Measurements from ENCODE around the gene KIRREL2. TPM values are rescaled to one million over a fixed set of nuclear protein-coding genes. Genes with fewer than 3 reads are reported as not detected.

KIRREL2 gene
- total RNA-seq, 1 experiment from 2014 or later = 3.1 TPM

DNA sequence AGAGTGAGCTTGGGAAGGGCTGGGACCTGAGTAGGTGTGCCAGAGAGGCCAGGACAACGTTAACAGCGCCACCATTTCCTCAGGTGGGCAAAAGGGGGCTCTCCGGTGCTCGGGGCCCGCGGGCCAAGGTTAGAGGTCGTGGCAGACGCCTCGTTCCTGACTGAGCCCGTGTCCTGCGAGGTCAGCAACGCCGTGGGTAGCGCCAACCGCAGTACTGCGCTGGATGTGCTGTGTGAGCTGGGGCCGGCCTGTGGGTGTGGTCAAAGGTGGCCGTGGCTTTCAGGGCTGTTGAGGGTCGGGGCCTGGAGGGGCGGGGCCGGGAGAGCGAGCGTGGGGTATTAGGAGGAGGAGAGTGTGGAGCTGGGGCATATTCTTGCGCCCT, 3.7 kb downstream of the KIRREL2 start:
- Mint-ChIP-seq H3K36me3 (ENCODE audit: insufficient read depth in 1 of 3, low read depth in 3 of 3) (peaks cover 0 to 3% (median 0%) of the 10 kb centered on the region in 3 experiments; a peak in 2 of 7 replicates), H3K9me3 (no peaks in the 10 kb centered on the region; a peak in 1 of 5 replicates), H3K4me1 (peaks cover 13 to 17% of the 10 kb centered on the region in 2 experiments), H3K27me3 (ENCODE audit: low read depth) (peaks cover 86% of the 10 kb centered on the region), H3K27ac (no peak overlapping the region), H3K4me3 (peak overlapping the region; percentile 62 to 81)
- Histone ChIP-seq H3K9me3 (ENCODE audit: control insufficient read depth, low read depth, low read length) (no peaks in the 10 kb centered on the region), H2BK5ac (ENCODE audit: insufficient read length, low read length) (no peak overlapping the region), H2BK15ac (ENCODE audit: low read depth, low read length) (no peak overlapping the region), H4K5ac (ENCODE audit: insufficient read length, low read depth, low read length) (no peak overlapping the region), H3K4me1 (ENCODE audit: insufficient read depth, low read length) (no peaks in the 10 kb centered on the region; the same call in 1 of the 2 replicates), H3K4me2 (ENCODE audit: insufficient read depth, insufficient read length, low read length) (peak overlapping the region; percentile 71), H3K27me3 (ENCODE audit: insufficient read depth, low read length) (peaks cover 4% of the 10 kb centered on the region; the same call in 1 of the 2 replicates), H3K56ac (ENCODE audit: insufficient read length, low read depth, low read length) (no peak overlapping the region), H4K20me1 (ENCODE audit: control insufficient read depth, insufficient read depth, insufficient read length) (peaks cover 3% of the 10 kb centered on the region), H3K4ac (ENCODE audit: low read depth, low read length) (no peak overlapping the region), H3K79me2 (ENCODE audit: insufficient read depth, low read length) (no peaks in the 10 kb centered on the region), H4K91ac (ENCODE audit: insufficient read length, low read depth, low read length) (no peak overlapping the region), H3K23ac (ENCODE audit: insufficient read length, low read depth, low read length) (no peak overlapping the region), H2BK12ac (ENCODE audit: insufficient read length, low read depth, low read length) (no peak overlapping the region), H4K8ac (replicated peaks; ENCODE audit: insufficient read length, low read depth, low read length) (no peak overlapping the region), H3K79me1 (ENCODE audit: insufficient read depth, low read depth, low read length, poor library complexity, severe bottlenecking) (no peaks in the 10 kb centered on the region), H2AK5ac (ENCODE audit: insufficient read length, low read length) (no peak overlapping the region), H3K14ac (ENCODE audit: insufficient read depth, low read length) (no peak overlapping the region), H3T11ph (ENCODE audit: low read length) (no peak overlapping the region), H2BK20ac (ENCODE audit: low read depth, low read length, poor library complexity, severe bottlenecking) (no peak overlapping the region), H3K9ac (ENCODE audit: extremely low read depth, insufficient read length, low read length) (no peak overlapping the region), H3K27ac (ENCODE audit: insufficient read length, low read depth, low read length) (no peak overlapping the region), H3K23me2 (ENCODE audit: insufficient read length, low read depth, low read length, poor library complexity, severe bottlenecking) (peaks cover 22% of the 10 kb centered on the region), H3K18ac (ENCODE audit: insufficient read length, low read depth, low read length) (no peak overlapping the region), H2AFZ (ENCODE audit: low read length) (no peak overlapping the region), H2BK120ac (ENCODE audit: low read depth, low read length, poor library complexity, severe bottlenecking) (no peak overlapping the region)
- WGBS (ENCODE audit: extremely low coverage, insufficient read length, low lambda C conversion rate) = no CpG with 5 or more reads among the region's 24 CpGs
- peak; percentile 26; the same call in 2 of the 3 replicates for TF ChIP-seq CTCF (conservative IDR thresholded peaks at IDR 0.05)
- peak; percentile 56 for DNase-seq
